ENCODE measurements around the gene PLXDC1. TPM values are rescaled to one million over a fixed set of nuclear protein-coding genes. Genes with fewer than 3 reads are reported as not detected.

PLXDC1 gene
- total RNA-seq, 1 experiment from 2014 or later: 0.75 TPM

- CTCF ChIA-PET: no interaction called here
Measured at GRCh38 chr17:39015546-39015935, 135.9 kb downstream of the PLXDC1 start.

GRCh38 chr17:39014795-39015545 is 136.5 kb downstream of the PLXDC1 start:
- ChIA-PET CTCF (no interaction called here), POLR2A (ENCODE audit: low non-redundant PET) (no interaction called here)
- no TSS peak for BruUV-seq (replicated peaks)
- no peak for TF ChIP-seq EZH2 (IDR thresholded peaks at IDR 0.05; ENCODE audit: borderline replicate concordance, low read depth, low read length, poor library complexity, severe bottlenecking)
- TF ChIP-seq, protein P1, sequence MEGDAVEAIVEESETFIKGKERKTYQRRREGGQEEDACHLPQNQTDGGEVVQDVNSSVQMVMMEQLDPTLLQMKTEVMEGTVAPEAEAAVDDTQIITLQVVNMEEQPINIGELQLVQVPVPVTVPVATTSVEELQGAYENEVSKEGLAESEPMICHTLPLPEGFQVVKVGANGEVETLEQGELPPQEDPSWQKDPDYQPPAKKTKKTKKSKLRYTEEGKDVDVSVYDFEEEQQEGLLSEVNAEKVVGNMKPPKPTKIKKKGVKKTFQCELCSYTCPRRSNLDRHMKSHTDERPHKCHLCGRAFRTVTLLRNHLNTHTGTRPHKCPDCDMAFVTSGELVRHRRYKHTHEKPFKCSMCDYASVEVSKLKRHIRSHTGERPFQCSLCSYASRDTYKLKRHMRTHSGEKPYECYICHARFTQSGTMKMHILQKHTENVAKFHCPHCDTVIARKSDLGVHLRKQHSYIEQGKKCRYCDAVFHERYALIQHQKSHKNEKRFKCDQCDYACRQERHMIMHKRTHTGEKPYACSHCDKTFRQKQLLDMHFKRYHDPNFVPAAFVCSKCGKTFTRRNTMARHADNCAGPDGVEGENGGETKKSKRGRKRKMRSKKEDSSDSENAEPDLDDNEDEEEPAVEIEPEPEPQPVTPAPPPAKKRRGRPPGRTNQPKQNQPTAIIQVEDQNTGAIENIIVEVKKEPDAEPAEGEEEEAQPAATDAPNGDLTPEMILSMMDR (conservative IDR thresholded peaks at IDR 0.05; ENCODE audit: low read depth, low read length): no peak
- Histone ChIP-seq H3K27me3 (replicated peaks; ENCODE audit: insufficient read depth, low read depth, low read length, poor library complexity) (no peaks in the 10 kb centered on the region), H3K4me3 (ENCODE audit: low read depth, low read length, poor library complexity, severe bottlenecking) (no peak overlapping the region), H3K36me3 (ENCODE audit: insufficient read depth, low read length, poor library complexity, severe bottlenecking) (no peaks in the 10 kb centered on the region), H3K4me1 (ENCODE audit: insufficient read depth, low read length, poor library complexity, severe bottlenecking) (no peaks in the 10 kb centered on the region), H3K27ac (ENCODE audit: low read depth, low read length, poor library complexity, severe bottlenecking) (no peak overlapping the region), H3K9me3 (ENCODE audit: low read depth, low read length, poor library complexity, severe bottlenecking) (no peaks in the 10 kb centered on the region)
- no peak for DNase-seq (ENCODE audit: low spot score)
- intact Hi-C loops (cut with micrococcal nuclease; ENCODE audit: unreplicated experiment): no loop called here

More at GRCh38 chr17:39015546-39015935, 135.9 kb downstream of the PLXDC1 start:
- no peaks in the 10 kb centered on the region for H3K36me3 ChIP-seq (ENCODE audit: insufficient read depth, low read length, poor library complexity, severe bottlenecking)
- H3K9me3 ChIP-seq (ENCODE audit: low read depth, low read length, poor library complexity, severe bottlenecking): no peaks in the 10 kb centered on the region
- no peaks in the 10 kb centered on the region for H3K4me1 ChIP-seq (ENCODE audit: insufficient read depth, low read length, poor library complexity, severe bottlenecking)
- DNase-seq (ENCODE audit: low spot score): no peak
- no peak overlapping the region for H3K27ac ChIP-seq (ENCODE audit: low read depth, low read length, poor library complexity, severe bottlenecking)
- no peak overlapping the region for H3K4me3 ChIP-seq (ENCODE audit: low read depth, low read length, poor library complexity, severe bottlenecking)
- intact Hi-C loops (cut with micrococcal nuclease; ENCODE audit: unreplicated experiment): no loop called here
- TF ChIP-seq, protein P1 (conservative IDR thresholded peaks at IDR 0.05; ENCODE audit: low read depth, low read length): no peak
- no peak for TF ChIP-seq EZH2 (IDR thresholded peaks at IDR 0.05; ENCODE audit: borderline replicate concordance, low read depth, low read length, poor library complexity, severe bottlenecking)
- no TSS peak for BruUV-seq (replicated peaks)
- POLR2A ChIA-PET (ENCODE audit: low non-redundant PET): no interaction called here
- H3K27me3 ChIP-seq (replicated peaks; ENCODE audit: insufficient read depth, low read depth, low read length, poor library complexity): no peaks in the 10 kb centered on the region

DNA sequence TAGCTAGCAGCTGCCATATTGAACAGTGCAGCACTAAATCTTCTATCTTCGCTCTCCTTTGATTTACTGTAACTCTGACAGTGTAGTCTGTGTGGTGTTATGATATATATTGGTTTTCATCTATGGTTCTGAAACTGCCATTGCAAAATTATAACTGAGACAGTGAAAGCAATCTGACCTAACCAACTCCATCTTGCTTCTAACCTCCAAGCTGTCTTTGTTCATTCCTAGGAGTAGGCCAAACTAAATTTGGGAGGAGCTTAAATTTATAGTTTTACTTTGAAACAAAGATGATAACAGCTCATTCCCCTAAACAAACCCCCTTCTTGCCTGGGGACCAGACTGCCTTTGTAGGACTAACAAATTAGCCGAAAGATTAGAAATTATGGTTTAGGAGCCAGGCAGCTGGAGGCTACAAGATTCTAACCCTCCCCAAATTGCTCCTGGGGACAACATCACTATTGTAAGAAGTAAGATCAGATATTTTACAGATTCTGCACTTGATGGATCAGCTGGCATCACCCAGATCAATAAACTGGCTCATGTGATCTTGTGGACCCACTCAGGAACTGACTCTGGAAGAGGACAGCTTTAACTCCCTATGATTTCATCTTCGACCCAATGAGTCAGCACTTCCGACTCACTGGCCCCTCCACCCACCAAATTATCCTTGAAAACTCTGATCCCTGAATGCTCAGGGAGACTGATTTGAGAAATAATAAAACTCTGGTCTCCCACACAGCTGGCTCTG is 137.2 kb downstream of the PLXDC1 start:
- Histone ChIP-seq H3K27me3 (replicated peaks; ENCODE audit: insufficient read depth, low read depth, low read length, poor library complexity) (no peaks in the 10 kb centered on the region), H3K9me3 (ENCODE audit: low read depth, low read length, poor library complexity, severe bottlenecking) (no peaks in the 10 kb centered on the region), H3K27ac (ENCODE audit: low read depth, low read length, poor library complexity, severe bottlenecking) (no peak overlapping the region), H3K4me1 (ENCODE audit: insufficient read depth, low read length, poor library complexity, severe bottlenecking) (no peaks in the 10 kb centered on the region), H3K36me3 (ENCODE audit: insufficient read depth, low read length, poor library complexity, severe bottlenecking) (no peaks in the 10 kb centered on the region), H3K4me3 (ENCODE audit: low read depth, low read length, poor library complexity, severe bottlenecking) (no peak overlapping the region)
- TF ChIP-seq, protein P1 (conservative IDR thresholded peaks at IDR 0.05; ENCODE audit: low read depth, low read length): no peak
- TF ChIP-seq EZH2 (IDR thresholded peaks at IDR 0.05; ENCODE audit: borderline replicate concordance, low read depth, low read length, poor library complexity, severe bottlenecking): no peak
- peak; percentile 42 for DNase-seq (ENCODE audit: low spot score)
- ChIA-PET POLR2A (ENCODE audit: low non-redundant PET) (no interaction called here), CTCF (no interaction called here)
- intact Hi-C loops (cut with micrococcal nuclease; ENCODE audit: unreplicated experiment): no loop called here
- BruUV-seq (replicated peaks): no TSS peak

Other genes starting within 250 kb of the PLXDC1 start
- gene FBXO47, start 184.2 kb downstream of the PLXDC1 start, total RNA-seq (2021): not detected in 2 replicates
- gene ARL5C, start 14.5 kb upstream of the PLXDC1 start, total RNA-seq (2021): not detected in 2 replicates
- gene CACNB1, start 46.0 kb upstream of the PLXDC1 start, total RNA-seq (2021): 8.0 and 10.4 TPM in 2 replicates
- gene RPL19, start 48.6 kb upstream of the PLXDC1 start, total RNA-seq (2021): 950 and 1,115 TPM in 2 replicates
- gene STAC2, start 74.3 kb upstream of the PLXDC1 start, total RNA-seq (2021): 1.3 and 2.8 TPM in 2 replicates
- gene FBXL20, start 250.0 kb upstream of the PLXDC1 start, total RNA-seq (2021): 6.8 and 9.5 TPM in 2 replicates

All from A673 (cell line).